D341Med (cell line): ENCODE measurements around the gene FGF18.
"Not testable (repeated sequence)": the region's sequence is repeated elsewhere in the genome, so short reads cannot be mapped to it uniquely, and the experiment has no call there.

Source experiments
- DNase-seq: peaks from one replicate; pipeline ENCODE4 v3.0.0; 2012; ENCODE audit warnings: low spot score

FGF18 gene

DNA sequence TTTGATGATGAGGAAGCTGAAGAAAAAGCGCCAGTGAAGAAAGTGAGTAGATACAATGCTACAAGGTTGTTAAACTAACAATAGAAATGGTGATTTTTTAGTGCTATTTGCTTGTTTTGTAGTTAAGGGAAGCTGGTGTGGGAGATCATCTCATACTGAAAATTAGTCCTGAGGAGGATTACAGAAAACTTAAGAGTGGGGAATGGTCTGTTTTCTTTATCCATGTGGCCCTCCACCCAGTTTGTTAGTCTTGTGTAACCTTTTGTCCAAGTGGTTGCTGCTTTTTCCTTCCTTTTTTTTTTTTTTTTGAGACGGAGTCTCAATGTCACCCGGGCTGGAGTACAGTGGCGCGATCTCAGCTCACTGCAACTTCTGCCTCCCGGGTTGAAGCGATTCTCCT is 19.3 kb upstream of the FGF18 start:
- DNase-seq, result no peak

DNA sequence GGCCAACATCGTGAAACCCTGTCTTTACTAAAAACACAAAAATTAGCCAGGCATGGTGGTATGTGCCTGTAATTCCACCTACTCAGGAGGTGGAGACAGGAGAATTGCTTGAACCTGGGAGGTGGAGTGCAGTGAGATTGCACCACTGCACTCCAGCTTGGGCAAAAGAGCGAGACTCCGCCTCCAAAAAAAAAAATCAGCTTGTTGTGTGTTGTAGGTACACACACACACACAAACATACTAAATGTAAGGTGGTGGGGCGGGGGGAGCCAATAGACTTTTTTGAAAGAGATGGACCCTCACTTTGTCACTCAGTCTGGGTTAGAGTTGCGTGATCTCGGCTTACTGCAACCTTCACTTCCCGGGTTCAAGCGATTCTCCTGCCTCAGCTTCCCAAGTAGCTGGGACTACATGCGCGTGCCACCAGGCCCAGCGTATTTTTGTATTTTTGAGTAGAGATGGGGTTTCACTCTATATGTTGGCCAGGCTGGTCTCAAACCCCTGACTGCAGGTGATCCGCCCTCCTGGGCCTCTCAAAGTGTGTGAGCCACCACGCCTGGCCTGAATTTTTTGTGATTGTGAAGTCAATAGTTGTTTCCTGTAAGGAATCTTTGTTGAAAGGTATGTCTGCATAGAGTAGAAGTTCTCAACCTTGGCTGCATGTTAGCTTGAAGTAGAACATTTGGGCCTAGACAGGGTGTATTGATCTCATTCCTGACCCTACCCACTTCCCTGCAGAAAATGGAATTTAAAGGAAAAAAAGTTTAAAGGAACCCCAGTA is 18.1 kb upstream of the FGF18 start:
- DNase-seq, result no peak

DNA sequence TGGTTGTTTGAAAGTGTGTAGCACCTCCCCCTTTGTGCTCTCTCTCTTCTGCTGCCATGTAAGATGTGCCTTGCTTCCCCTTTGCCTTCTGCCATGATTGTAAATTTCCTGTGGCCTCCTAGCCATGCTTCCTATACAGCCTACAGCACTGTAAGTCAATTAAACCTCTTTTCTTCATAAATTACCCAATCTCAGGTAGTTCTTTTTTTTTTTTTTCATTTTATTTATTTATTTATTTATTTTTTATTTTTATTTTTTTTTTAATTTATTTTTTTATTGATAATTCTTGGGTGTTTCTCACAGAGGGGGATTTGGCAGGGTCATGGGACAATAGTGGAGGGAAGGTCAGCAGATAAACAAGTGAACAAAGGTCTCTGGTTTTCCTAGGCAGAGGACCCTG is 16.7 kb upstream of the FGF18 start:
- DNase-seq, result not testable (repeated sequence)

DNA sequence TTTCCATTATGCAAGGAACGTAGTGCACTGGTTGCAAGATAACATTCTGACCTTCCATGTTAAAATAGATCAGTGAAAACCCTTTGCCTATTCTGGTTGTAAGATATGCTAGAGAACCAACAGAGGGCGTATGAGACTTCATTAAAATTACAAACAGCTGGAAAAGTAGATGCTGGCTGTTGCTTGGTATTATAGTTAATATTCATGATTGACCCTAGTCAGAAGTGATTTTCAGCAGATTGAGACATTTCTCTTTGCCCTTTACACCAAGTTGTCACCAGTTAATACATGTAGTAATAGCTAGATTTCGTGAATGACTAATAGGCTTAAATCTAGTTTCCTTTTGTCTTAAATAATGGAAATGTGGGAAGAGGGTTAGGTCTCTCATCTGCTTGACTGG is 13.8 kb upstream of the FGF18 start:
- no peak for DNase-seq

DNA sequence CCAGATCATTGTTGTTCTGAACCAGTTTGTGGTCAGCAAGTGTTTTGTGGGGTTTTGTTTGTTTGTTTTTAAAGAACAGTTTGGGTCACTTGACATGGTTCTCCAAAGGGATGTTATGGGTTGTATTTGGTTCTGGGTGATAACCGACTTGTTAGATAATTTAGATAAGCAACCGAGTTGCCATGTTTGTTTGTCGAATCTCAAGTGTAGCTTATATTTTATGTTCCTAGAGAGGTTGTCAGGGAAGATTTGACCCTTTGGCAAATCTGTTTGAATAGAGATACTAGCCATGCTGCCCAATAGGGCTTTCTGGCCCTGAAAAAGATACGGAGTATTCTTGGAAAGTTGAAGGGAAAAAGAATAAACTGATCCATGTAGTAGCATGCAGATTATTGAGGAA is 12.2 kb upstream of the FGF18 start:
- no peak for DNase-seq

DNA sequence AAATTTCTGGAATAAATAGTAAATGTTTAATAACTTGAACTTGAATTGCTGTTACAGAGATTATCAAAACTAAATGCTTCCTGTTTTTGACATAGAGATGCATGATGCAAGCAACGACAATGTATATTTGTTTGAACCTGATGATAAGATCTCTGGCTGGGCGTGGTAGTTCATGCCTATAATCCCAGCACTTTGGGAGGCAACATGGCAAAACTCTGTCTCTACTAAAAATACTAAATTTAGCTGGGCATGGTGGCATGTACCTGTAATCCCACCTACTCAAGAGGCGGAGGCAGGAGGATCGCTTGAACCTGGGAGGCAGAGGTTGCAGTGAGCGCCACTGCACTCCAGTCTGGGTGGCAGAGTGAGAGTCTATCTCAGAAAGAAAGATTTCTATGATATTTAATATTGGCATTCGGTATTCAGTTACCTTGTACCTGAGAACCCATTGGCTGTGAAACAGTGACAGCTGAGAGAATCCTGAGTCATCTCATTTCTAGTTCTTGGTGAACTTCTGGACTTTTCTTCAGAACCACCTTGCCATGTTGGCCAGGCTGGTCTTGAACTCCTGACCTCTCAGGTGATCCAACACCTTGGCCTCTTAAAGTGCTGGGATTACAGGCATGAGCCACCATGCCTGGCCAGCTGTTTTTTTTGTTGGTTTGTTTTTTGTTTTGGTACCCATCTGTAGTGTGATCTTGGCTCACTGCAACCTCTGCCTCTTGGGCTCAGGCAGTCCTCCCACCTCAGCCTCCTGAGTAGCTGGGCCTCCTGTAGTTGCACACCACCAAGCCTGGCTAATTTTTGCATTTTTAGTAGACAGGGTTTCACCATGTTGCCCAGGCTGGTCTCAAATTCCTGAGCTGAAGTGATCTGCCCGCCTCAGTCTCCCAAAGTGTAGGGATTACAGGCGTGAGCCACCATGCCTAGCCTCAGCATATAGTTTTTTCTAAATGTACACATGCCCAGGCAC is 10.0 kb upstream of the FGF18 start:
- DNase-seq, result no peak

DNA sequence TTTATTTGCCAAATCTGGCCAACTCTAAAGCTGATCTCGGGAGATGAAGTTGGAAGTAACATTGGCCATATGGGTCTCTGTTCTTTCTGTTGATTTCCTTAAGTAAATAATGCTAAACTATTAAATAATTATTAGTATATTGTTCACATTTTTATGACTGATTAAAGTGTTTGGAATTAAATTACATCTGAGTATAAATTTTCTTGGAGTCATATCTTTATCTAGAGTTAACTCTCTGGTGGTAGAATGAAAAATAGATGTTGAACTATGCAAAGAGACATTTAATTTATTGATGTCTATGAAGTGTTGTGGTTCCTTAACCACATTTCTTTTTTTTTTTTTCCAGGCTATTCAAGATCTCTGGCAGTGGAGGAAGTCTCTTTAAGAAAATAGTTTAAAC is 9.3 kb upstream of the FGF18 start:
- no peak for DNase-seq

DNA sequence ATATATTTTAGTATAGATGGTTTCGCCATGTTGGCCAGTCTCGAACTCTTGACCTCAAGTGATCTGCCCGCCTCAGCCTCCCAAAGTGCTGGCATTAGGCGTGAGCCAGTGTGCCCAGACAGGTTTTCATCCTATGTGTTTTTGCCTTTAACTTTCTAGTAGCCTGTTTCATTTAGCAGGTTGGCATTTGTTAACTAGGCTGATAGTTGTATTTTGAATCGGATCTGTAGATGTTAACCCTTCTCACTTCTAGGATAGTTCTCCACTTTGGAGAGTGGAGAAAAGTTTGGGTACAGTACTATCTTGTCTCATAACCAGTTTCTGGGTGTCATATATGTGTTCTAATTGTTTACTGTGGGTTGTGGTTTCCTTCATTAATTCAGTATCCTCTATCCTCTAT is 7.3 kb upstream of the FGF18 start:
- DNase-seq, result no peak

DNA sequence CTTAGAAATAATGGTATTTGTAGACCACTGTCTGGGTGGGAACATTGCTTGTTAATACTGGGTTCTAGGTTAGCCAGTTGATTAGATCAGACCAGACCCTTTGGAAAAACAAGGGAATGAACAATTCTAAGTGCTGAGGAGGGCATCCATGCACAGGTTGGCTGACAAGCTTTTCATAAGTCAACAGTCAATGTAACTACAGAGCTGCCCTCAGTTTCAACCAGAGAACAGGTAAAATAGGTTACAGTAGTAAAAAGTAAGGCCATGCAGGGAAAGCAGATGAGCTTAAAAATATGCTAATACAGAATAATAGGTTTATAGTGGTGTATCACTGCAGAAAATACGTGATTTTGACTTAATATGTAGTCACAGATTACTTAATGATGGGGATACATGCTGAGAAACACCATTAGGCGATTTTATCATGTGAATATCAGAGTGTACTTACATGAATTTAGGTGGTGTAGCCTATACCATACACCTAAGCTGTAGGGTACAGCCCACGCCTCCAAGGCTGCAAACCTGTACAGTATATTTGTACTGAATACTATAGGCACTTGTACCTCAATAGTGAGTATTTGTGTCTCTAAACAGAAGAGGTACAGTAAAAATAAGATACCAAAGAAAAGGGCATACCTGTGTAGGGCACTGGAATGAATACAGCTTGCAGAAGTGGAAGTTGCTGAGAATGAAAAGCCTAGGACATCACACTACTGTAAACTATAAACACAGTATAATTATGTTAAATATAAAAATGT is 6.1 kb upstream of the FGF18 start:
- DNase-seq, result no peak

DNA sequence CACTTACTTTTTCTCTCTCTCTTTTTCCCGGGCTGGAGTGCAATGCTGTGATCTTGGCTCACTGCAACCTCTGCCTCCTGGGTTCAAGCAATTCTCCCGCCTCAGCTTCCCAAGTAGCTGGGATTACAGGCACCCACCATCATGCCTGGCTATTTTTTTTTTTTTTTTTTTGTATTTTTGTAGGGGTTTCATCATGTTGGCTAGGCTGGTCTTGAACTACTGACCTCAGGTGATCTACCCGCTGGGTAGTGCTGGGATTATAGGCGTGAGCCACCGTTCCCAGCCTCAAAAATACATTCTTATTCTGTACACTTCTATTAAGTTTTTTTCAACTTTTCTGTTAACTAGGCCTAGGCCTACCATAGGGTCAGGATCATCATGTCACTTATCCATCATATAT is 5.5 kb upstream of the FGF18 start:
- DNase-seq, result not testable (repeated sequence)

DNA sequence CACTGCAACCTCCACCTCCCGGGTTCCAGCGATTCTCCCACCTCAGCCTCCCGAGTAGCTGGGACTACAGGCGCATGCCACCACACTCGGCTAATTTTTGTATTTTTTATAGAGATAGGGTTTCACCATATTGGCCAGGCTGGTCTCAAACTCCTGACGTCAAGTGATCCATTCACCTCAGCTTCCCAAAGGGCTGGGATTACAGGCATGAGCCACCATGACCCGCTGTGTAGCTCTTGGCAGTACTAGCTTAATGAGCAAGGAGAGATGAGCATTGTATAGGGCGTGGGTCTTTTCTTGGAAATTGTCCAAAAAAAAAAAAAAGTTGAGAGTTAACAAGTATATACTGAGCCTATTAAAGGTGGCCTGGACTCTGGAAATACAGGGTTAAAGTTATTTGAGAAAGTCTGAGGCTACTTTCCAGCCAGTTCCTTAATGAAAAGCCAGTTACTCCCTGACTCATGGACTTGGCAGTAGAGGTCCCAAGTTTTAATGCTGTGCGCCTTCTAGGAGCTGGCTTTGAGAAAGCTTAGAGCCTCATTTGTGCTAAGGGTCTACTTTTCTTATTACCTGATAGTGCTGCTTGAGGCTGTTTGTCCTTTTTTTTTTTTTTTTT is 4.2 kb upstream of the FGF18 start:
- DNase-seq, result no peak

DNA sequence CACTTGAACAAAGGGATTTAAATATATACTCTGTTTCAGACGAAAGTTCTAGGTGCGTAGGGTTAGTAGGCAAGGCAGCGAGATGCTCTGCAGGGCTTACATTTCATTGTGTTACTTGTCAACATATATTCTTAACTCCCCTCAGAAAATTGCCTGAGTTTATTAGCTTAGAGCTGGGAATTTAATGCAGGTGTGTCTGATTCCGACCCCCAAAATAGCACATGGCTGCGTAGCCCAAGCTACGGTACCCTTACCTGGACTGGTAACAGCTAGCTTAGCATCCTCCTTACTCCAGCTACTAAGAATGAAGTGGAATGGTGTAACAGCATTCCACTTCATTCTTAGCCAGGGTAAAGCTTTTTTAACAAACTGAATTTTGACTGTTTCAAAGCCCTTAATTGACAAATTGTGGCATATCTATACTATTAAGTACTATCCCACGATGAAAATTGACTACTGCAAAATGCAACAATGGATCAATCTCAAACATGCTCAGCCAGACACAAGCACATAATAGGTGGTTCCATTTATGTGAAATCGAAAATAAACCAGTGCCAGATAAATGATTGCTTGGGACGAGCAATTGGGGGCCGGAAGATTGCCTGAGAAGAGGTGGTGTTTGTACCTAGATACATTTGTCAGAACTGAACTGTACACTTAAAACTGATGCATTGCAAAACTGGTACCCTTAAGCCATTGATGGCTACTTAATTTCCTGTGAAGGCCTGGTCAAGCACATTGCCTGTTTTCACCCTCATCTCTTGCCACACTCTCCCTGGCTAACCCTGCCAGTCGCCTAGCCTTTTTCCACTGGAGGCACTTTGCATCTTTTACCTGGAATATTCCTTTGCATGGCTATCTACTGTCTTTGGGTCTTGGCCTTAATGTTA is 3.0 kb upstream of the FGF18 start:
- DNase-seq, result no peak

DNA sequence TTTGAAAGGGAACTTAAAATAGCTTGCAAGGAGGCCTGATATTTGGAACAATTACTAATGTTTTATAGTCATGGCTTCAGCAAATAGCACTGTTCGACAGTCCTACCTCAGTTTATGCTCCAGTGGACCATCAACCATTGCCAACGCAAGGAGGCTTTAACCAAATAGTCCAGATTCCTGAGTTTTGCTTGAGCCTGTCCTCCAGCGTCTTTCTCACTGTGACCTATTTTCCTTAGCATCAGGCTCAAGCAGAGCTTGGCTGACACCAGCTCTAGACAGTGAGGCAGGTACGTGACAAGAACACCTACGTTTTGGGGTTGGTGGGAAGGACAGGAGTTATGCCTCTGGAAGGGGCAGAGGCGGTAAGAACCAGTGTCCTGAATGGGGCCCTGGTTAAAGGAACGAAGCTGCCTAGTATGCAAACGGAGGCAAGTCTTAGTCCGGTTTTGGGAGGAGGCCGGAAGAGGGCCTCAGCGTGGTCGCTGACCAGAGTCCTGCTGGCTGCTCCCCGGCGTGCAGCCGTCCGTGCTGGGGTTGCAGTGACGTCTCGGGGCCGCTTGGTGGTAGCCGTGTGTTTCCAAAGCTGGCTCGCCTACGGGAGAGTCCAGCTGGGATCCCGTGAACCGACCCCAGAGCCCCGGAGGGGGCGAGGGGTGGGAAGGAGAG is 998 bp upstream of the FGF18 start:
- DNase-seq, result peak; percentile 84

DNA sequence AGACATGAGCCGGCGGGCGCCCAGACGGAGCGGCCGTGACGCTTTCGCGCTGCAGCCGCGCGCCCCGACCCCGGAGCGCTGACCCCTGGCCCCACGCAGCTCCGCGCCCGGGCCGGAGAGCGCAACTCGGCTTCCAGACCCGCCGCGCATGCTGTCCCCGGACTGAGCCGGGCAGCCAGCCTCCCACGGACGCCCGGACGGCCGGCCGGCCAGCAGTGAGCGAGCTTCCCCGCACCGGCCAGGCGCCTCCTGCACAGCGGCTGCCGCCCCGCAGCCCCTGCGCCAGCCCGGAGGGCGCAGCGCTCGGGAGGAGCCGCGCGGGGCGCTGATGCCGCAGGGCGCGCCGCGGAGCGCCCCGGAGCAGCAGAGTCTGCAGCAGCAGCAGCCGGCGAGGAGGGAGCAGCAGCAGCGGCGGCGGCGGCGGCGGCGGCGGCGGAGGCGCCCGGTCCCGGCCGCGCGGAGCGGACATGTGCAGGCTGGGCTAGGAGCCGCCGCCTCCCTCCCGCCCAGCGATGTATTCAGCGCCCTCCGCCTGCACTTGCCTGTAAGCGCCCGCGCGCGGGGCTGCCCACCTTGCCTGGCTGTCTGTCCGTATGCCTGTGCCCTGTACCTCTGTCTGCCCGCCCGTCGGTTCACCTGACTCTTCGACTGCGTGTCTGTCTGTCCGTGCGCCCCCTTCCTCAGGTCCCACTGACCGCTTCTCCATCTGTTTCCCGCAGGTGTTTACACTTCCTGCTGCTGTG is 412 bp downstream of the FGF18 start:
- DNase-seq, result peak; percentile 81

DNA sequence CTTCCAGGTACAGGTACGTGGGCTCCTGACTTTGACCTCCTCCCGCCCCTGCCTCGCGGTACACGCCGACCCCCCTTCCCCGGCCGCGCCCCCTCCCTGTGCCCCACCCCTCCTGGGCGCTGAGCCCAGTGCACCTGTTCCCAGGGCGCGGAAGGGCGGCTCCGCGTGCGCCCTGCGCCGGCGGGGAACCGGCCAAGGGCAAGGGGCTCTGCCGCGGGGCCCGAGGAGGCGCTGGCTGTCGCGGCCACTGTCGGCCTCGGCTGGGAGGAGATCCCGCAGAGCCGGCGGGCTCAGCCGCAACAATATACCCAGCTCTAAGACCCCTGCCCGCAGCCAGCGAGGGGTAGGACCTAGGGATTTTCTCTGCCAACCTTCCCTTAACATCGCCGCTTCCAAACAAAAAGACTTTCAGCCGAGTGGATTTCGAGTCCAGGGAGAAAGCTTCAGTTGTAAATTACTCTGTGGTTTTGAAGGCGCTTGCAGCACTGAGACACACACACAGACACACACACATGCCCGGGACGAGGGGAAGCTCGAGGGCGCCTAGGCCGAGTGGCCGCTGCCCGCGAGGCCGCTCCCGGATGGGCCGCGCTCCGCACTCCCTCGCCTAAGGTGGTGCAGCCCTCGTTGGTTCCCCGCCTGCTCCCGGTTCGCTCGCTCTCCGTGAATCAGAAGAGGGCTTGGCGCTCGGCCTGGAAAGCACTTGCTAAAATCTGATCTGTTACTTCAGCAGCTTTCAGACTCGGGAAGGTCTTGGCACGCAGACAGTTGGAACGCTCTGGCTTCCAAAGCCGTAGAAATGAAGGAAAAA is 1.2 kb downstream of the FGF18 start:
- peak; percentile 61 for DNase-seq

DNA sequence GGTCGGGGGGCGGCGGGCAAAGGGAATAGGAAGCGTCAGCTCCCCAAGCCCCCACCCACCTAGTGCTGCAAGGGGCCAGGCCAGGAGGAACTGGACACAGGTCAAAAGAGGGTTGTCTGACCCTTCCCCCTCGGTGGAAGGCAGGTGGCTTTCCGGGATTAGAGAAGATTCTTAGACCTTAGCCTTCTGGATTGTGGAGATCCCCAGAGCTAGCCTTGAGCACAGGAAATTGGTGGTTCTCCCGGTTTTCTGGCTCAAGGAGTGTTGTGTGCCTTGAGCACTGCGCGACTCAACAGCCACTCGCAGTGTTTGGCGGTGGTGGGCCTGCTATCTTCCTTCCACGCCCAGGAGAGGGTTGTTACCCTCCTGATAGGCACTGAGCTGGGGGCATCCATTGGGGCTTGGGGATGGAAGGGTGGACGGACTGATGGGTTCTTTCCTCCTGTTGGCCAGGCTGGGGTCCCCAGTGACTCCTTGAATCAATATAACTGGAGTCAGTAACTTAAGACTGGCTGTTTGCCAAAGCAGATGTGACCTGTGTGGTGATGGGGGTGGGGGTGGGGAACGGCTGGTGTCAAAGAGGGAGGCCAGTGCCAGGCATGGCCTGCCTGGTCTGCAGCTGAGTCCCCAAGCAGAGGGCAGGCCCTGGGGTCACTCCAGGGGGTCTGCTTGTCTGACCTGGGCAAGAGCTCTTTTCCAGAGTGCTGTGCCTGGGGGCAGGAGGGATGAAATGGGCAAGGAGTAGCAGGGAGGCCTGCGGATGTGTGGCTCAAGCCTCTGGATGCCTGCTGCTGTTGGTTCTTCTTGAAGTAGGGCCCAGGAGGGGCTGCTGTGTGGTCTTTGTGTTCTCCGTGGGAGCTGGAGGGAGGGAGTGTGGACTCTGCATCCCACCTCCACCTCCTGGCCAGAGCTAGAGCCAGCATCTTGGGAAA is 2.1 kb downstream of the FGF18 start:
- DNase-seq, result peak; percentile 22

DNA sequence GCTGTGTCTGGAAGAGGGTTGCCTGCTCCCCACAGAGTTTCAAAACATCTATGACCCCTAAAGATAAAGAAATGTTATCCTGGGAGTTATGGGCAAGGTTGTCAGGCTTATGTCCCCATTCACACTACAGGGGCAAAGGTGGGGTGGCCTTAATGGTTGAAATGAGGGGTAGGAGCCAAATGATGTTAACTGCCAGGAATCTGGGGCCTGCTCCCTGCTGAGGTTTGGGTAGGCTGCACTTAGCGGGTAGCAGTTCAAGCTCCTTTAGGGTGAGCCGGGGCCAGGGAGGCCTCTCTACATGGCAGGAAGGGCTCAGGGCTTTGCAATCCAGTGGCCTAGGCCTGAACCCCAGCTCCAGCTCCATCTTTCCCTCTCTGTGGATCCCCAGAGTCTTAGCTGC is 3.0 kb downstream of the FGF18 start:
- DNase-seq, result peak; percentile 13
